Measurements from ENCODE around the gene FILIP1.
"Not testable (repeated sequence)": the region's sequence is repeated elsewhere in the genome, so short reads cannot be mapped to it uniquely, and the experiment has no call there.

Gene FILIP1

GRCh38 chr6:75419416-75419815 is 74.2 kb downstream of the FILIP1 start:
- no peak for DNase-seq

GRCh38 chr6:75418233-75418632 is 75.4 kb downstream of the FILIP1 start:
- no peak for DNase-seq

- no peak for DNase-seq
Measured at GRCh38 chr6:75416443-75416842, 77.2 kb downstream of the FILIP1 start.

- no peak for DNase-seq
Measured at GRCh38 chr6:75415804-75416203, 77.8 kb downstream of the FILIP1 start.

GRCh38 chr6:75414445-75415021 is 79.1 kb downstream of the FILIP1 start:
- DNase-seq = no peak

GRCh38 chr6:75412969-75413662 is 80.5 kb downstream of the FILIP1 start:
- DNase-seq = no peak

- DNase-seq = not testable (repeated sequence)
Measured at GRCh38 chr6:75410564-75410963, 83.0 kb downstream of the FILIP1 start.

GRCh38 chr6:75409928-75410327 is 83.7 kb downstream of the FILIP1 start:
- DNase-seq = no peak

- no peak for DNase-seq
Measured at GRCh38 chr6:75409286-75409685, 84.3 kb downstream of the FILIP1 start.

- DNase-seq = no peak
Measured at GRCh38 chr6:75403563-75404080, 90.0 kb downstream of the FILIP1 start.

- DNase-seq = no peak
Measured at GRCh38 chr6:75402296-75402695, 91.3 kb downstream of the FILIP1 start.

GRCh38 chr6:75397656-75398465 is 95.7 kb downstream of the FILIP1 start:
- DNase-seq = no peak

GRCh38 chr6:75397171-75397570 is 96.4 kb downstream of the FILIP1 start:
- DNase-seq = no peak

GRCh38 chr6:75396005-75396800 is 97.4 kb downstream of the FILIP1 start:
- no peak for DNase-seq

- DNase-seq = no peak
Measured at GRCh38 chr6:75393806-75394205, 99.8 kb downstream of the FILIP1 start.

GRCh38 chr6:75391276-75391675 is 102.3 kb downstream of the FILIP1 start:
- DNase-seq = no peak

- no peak for DNase-seq
Measured at GRCh38 chr6:75386050-75386770, 107.4 kb downstream of the FILIP1 start.

- DNase-seq = no peak
Measured at GRCh38 chr6:75384116-75384515, 109.5 kb downstream of the FILIP1 start.

GRCh38 chr6:75382634-75382900 is 111.0 kb downstream of the FILIP1 start:
- no peak for DNase-seq

- DNase-seq = no peak
Measured at GRCh38 chr6:75381877-75382633, 111.5 kb downstream of the FILIP1 start.

GRCh38 chr6:75379536-75379935 is 114.1 kb downstream of the FILIP1 start:
- no peak for DNase-seq

- DNase-seq = no peak
Measured at GRCh38 chr6:75378101-75378500, 115.5 kb downstream of the FILIP1 start.

Data from NCI-H1048 (cell line).